GM12891 (cell line): ENCODE data around the gene SPATA4.

Experiments
- POLR2A ChIP-seq: IDR thresholded peaks from 2 replicates; pipeline ENCODE4 v1.6.1; 2011; ENCODE audit warnings: low read depth, low read length, control low read depth
- POLR2AphosphoS5 ChIP-seq: IDR thresholded peaks from 2 replicates; pipeline ENCODE4 v1.6.1; 2011; ENCODE audit warnings: low read depth, low read length, control low read depth
- TAF1 ChIP-seq: IDR thresholded peaks from 2 replicates; pipeline ENCODE4 v1.6.1; 2011; ENCODE audit warnings: low read depth, low read length, control low read depth

- no peak for TF ChIP-seq POLR2A
- no peak for TF ChIP-seq TAF1
- no peak for TF ChIP-seq POLR2AphosphoS5
Observed at GRCh38 chr4:176186067-176186466, 9.3 kb downstream of the SPATA4 start.
